Activated CD4-positive, alpha-beta T cell treated with anti-CD3 and anti-CD28 coated beads, Interleukin-2, Interleukin-6, amounts not matched to agents 100 ng/mL and 50 ng/mL, durations not matched to agents 16 hours and 8 hours (primary cell): Measurements from ENCODE around the gene KRT33B.
"Not testable (repeated sequence)": the region's sequence is repeated elsewhere in the genome, so short reads cannot be mapped to it uniquely, and the experiment has no call there.

Source experiments
- DNase-seq: peaks from one replicate; pipeline ENCODE4 v3.0.0-alpha.2; 2020

The KRT33B gene

GRCh38 chr17:41369713-41370112 is at the start of gene KRT33B:
Gene KRT33B, minus strand, starts transcription at chr17:41369813. Its CDS starts 63 bp downstream, at chr17:41369750.
- DNase-seq: no peak

- no peak for DNase-seq
These were observed 48.7 kb upstream of the KRT33B start for GRCh38 chr17:41418116-41418860.

GRCh38 chr17:41417576-41418015 is 48.0 kb upstream of the KRT33B start:
- DNase-seq: no peak

- no peak for DNase-seq
These were observed 47.5 kb upstream of the KRT33B start for GRCh38 chr17:41417127-41417526.

- no peak for DNase-seq
These were observed 46.9 kb upstream of the KRT33B start for GRCh38 chr17:41416479-41416878.

GRCh38 chr17:41415833-41416335 is 46.3 kb upstream of the KRT33B start:
- DNase-seq: no peak

GRCh38 chr17:41415411-41415810 is 45.8 kb upstream of the KRT33B start:
- DNase-seq: no peak

- DNase-seq: no peak
These were observed 44.4 kb upstream of the KRT33B start for GRCh38 chr17:41413982-41414381.

GRCh38 chr17:41413353-41413957 is 43.8 kb upstream of the KRT33B start:
- DNase-seq: no peak

GRCh38 chr17:41411072-41411840 is 41.6 kb upstream of the KRT33B start:
- DNase-seq: no peak

- DNase-seq: no peak
These were observed 37.6 kb upstream of the KRT33B start for GRCh38 chr17:41407226-41407625.

GRCh38 chr17:41406205-41406604 is 36.6 kb upstream of the KRT33B start:
- DNase-seq: no peak

- peak; percentile 74 for DNase-seq
These were observed 34.5 kb upstream of the KRT33B start for GRCh38 chr17:41404024-41404671.

- peak; percentile 23 for DNase-seq
These were observed 33.9 kb upstream of the KRT33B start for GRCh38 chr17:41403404-41404023.

- no peak for DNase-seq
These were observed 32.5 kb upstream of the KRT33B start for GRCh38 chr17:41402161-41402560.

GRCh38 chr17:41396996-41397660 is 27.5 kb upstream of the KRT33B start, which contains the start of gene KRT31:
Gene KRT31, minus strand, starts transcription at chr17:41397608. Its CDS starts 69 bp downstream, at chr17:41397539.
- DNase-seq: no peak

- DNase-seq: no peak
These were observed 26.7 kb upstream of the KRT33B start for GRCh38 chr17:41396340-41396739.

- no peak for DNase-seq
These were observed 26.0 kb upstream of the KRT33B start for GRCh38 chr17:41395611-41396010.

- DNase-seq: not testable (repeated sequence)
These were observed 25.4 kb upstream of the KRT33B start for GRCh38 chr17:41395044-41395443.

GRCh38 chr17:41394254-41394996 is 24.8 kb upstream of the KRT33B start:
- DNase-seq: no peak

- DNase-seq: no peak
These were observed 24.2 kb upstream of the KRT33B start for GRCh38 chr17:41393826-41394225.
